Lower leg skin (tissue), 4 donors: ENCODE data around the gene LRRC27. TPM values are rescaled to one million over a fixed set of nuclear protein-coding genes. Genes with fewer than 3 reads are reported as not detected.

ENCODE experiments used
- DNase-seq, 2 donors: peaks; one replicate each; pipeline ENCODE4 v3.0.0-alpha.2; 2019; ENCODE audit warnings: low spot score in 2 of 2
- H3K4me3 ChIP-seq: fragments of 200-600 bp; sonication (generic); 2 replicates; pipeline ENCODE4 v1.5.1; 2017; ENCODE audit warnings: mild to moderate bottlenecking, low read depth; ENCODE audit not compliant: poor library complexity, severe bottlenecking
- CTCF ChIP-seq, 3 donors: fragments of 450-650 bp; IDR thresholded peaks; one replicate each; pipeline ENCODE4 v1.5.1; 2016; ENCODE audit warnings: antibody characterized with exemption in 3 of 3, mild to moderate bottlenecking in 3 of 3, moderate library complexity in 2 of 3
- POLR2A ChIP-seq, 2 donors: fragments of 450-650 bp; IDR thresholded peaks; one replicate each; pipeline ENCODE4 v1.6.1; 2016 to 2017; ENCODE audit warnings: antibody characterized with exemption in 2 of 2, mild to moderate bottlenecking in 1 of 2, moderate library complexity in 1 of 2
- WGBS, 2 donors: methylation state at CpG; one replicate each; pipeline ENCODE4 v1.1.5; 2018; 5-methylcytosine and 5-hydroxymethylcytosine counted together
- intact Hi-C: fragments of 100-400 bp; cut with DNase I; formaldehyde crosslinking; loops from one replicate; pipeline ENCODE4 v1.15.0; 2023; ENCODE audit warnings: low total_unique reads
- total RNA-seq, 4 donors: library from RNA; depleted of rRNA; stranded (reverse); fragments of >200 nt; gene quantifications; one replicate each; pipeline ENCODE4 v1.1.0, GENCODE V29; 2016

Gene LRRC27
- total RNA-seq, 4 donors from 2014 or later = 3.1 to 11.3 (median 8.5) TPM

GRCh38 chr10:132339276-132339675, 7.3 kb downstream of the LRRC27 start:
- no peak overlapping the region for H3K4me3 ChIP-seq
- TF ChIP-seq POLR2A (IDR thresholded peaks at IDR 0.05) (no peak), CTCF (IDR thresholded peaks at IDR 0.05) (no peak)
- no peak for DNase-seq
- 94 to 96% methylated on average over 11 of the region's 11 CpGs for WGBS, 2 donors
- intact Hi-C loops = no loop called here

GRCh38 chr10:132341017-132341416, 9.0 kb downstream of the LRRC27 start:
- intact Hi-C loops = no loop called here
- 95 to 98% methylated on average over 6 of the region's 6 CpGs for WGBS, 2 donors
- no peak for DNase-seq
- TF ChIP-seq POLR2A (IDR thresholded peaks at IDR 0.05) (no peak), CTCF (IDR thresholded peaks at IDR 0.05) (no peak)
- no peak overlapping the region for H3K4me3 ChIP-seq

GRCh38 chr10:132341781-132342180, 9.8 kb downstream of the LRRC27 start:
- TF ChIP-seq POLR2A (IDR thresholded peaks at IDR 0.05) = no peak
- no peak for TF ChIP-seq CTCF (IDR thresholded peaks at IDR 0.05)
- intact Hi-C loops = no loop called here
- DNase-seq = no peak
- no peak overlapping the region for H3K4me3 ChIP-seq
- 95 to 96% methylated on average over 4 of the region's 4 CpGs for WGBS, 2 donors

- no peak overlapping the region for H3K4me3 ChIP-seq
- DNase-seq = no peak
- TF ChIP-seq CTCF (IDR thresholded peaks at IDR 0.05) (no peak), POLR2A (IDR thresholded peaks at IDR 0.05) (no peak)
- WGBS, 2 donors = 97% methylated on average over 7 of the region's 7 CpGs
- intact Hi-C loops = no loop called here
Observed at GRCh38 chr10:132342553-132342952, 10.6 kb downstream of the LRRC27 start.

- no peak overlapping the region for H3K4me3 ChIP-seq
- WGBS, 2 donors = 82 to 90% methylated on average over 6 of the region's 6 CpGs
- no peak for DNase-seq
- intact Hi-C loops = no loop called here
- TF ChIP-seq CTCF (IDR thresholded peaks at IDR 0.05) (no peak), POLR2A (IDR thresholded peaks at IDR 0.05) (no peak)
Observed at GRCh38 chr10:132344386-132344785, 12.4 kb downstream of the LRRC27 start.

GRCh38 chr10:132345345-132345744, 13.4 kb downstream of the LRRC27 start:
- no peak overlapping the region for H3K4me3 ChIP-seq
- intact Hi-C loops = no loop called here
- WGBS, 2 donors = 94 to 96% methylated on average over 7 of the region's 7 CpGs
- DNase-seq = no peak
- TF ChIP-seq POLR2A (IDR thresholded peaks at IDR 0.05) (no peak), CTCF (IDR thresholded peaks at IDR 0.05) (no peak)
